GM18873 (cell line): ENCODE data around the gene CEACAM7.

Source experiments
- ATAC-seq: cut with Tn5 transposase; IDR thresholded peaks from one replicate; pipeline ENCODE4 v1.9.1; 2021; ENCODE audit warnings: mild to moderate bottlenecking, moderate library complexity, moderate number of reproducible peaks; ENCODE audit not compliant: unreplicated experiment, low FRiP score

CEACAM7 gene

DNA sequence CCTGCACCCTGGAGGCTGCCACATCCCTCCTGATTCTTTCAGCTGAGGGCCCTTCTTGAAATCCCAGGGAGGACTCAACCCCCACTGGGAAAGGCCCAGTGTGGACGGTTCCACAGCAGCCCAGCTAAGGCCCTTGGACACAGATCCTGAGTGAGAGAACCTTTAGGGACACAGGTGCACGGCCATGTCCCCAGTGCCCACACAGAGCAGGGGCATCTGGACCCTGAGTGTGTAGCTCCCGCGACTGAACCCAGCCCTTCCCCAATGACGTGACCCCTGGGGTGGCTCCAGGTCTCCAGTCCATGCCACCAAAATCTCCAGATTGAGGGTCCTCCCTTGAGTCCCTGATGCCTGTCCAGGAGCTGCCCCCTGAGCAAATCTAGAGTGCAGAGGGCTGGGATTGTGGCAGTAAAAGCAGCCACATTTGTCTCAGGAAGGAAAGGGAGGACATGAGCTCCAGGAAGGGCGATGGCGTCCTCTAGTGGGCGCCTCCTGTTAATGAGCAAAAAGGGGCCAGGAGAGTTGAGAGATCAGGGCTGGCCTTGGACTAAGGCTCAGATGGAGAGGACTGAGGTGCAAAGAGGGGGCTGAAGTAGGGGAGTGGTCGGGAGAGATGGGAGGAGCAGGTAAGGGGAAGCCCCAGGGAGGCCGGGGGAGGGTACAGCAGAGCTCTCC lies 13.5 kb upstream of the CEACAM7 start:
- no peak for ATAC-seq

DNA sequence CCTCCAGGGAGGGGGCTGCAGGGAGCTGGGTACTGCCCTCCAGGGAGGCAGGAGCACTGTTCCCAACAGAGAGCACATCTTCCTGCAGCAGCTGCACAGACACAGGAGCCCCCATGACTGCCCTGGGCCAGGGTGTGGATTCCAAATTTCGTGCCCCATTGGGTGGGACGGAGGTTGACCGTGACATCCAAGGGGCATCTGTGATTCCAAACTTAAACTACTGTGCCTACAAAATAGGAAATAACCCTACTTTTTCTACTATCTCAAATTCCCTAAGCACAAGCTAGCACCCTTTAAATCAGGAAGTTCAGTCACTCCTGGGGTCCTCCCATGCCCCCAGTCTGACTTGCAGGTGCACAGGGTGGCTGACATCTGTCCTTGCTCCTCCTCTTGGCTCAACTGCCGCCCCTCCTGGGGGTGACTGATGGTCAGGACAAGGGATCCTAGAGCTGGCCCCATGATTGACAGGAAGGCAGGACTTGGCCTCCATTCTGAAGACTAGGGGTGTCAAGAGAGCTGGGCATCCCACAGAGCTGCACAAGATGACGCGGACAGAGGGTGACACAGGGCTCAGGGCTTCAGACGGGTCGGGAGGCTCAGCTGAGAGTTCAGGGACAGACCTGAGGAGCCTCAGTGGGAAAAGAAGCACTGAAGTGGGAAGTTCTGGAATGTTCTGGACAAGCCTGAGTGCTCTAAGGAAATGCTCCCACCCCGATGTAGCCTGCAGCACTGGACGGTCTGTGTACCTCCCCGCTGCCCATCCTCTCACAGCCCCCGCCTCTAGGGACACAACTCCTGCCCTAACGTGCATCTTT lies 12.5 kb upstream of the CEACAM7 start:
- no peak for ATAC-seq

GRCh38 chr19:41699968-41700323 lies 11.9 kb upstream of the CEACAM7 start:
- no peak for ATAC-seq

DNA sequence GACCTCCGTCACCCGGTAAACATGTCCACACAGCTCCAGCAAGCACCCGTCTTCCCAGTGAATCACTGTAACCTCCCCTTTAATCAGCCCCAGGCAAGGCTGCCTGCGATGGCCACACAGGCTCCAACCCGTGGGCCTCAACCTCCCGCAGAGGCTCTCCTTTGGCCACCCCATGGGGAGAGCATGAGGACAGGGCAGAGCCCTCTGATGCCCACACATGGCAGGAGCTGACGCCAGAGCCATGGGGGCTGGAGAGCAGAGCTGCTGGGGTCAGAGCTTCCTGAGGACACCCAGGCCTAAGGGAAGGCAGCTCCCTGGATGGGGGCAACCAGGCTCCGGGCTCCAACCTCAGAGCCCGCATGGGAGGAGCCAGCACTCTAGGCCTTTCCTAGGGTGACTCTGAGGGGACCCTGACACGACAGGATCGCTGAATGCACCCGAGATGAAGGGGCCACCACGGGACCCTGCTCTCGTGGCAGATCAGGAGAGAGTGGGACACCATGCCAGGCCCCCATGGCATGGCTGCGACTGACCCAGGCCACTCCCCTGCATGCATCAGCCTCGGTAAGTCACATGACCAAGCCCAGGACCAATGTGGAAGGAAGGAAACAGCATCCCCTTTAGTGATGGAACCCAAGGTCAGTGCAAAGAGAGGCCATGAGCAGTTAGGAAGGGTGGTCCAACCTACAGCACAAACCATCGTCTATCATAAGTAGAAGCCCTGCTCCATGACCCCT lies 11.3 kb upstream of the CEACAM7 start:
- ATAC-seq, result no peak

DNA sequence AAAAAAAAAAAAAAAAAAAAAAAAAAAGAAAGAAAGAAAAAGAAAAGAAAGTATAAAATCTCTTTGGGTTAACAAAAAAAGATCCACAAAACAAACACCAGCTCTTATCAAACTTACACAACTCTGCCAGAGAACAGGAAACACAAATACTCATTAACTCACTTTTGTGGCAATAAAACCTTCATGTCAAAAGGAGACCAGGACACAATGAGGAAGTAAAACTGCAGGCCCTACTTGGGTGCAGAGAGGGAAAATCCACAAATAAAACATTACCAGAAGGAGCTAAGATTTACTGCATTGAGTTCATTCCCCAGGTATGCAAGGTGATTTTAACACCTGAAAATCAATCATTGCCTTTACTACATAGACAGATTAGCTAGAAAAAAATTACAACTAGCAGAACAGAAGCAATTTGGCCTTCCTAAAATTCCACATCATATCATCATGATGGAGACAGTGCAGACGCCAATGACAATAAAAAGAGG lies 10.7 kb upstream of the CEACAM7 start:
- ATAC-seq, result no peak

GRCh38 chr19:41697198-41697855 lies 9.3 kb upstream of the CEACAM7 start:
- ATAC-seq, result no peak

DNA sequence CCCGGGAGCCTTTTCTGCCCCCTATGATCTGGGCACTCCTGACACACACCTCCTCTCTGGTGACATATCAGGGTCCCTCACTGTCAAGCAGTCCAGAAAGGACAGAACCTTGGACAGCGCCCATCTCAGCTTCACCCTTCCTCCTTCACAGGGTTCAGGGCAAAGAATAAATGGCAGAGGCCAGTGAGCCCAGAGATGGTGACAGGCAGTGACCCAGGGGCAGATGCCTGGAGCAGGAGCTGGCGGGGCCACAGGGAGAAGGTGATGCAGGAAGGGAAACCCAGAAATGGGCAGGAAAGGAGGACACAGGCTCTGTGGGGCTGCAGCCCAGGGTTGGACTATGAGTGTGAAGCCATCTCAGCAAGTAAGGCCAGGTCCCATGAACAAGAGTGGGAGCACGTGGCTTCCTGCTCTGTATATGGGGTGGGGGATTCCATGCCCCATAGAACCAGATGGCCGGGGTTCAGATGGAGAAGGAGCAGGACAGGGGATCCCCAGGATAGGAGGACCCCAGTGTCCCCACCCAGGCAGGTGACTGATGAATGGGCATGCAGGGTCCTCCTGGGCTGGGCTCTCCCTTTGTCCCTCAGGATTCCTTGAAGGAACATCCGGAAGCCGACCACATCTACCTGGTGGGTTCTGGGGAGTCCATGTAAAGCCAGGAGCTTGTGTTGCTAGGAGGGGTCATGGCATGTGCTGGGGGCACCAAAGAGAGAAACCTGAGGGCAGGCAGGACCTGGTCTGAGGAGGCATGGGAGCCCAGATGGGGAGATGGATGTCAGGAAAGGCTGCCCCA lies 8.5 kb upstream of the CEACAM7 start:
- ATAC-seq, result no peak

DNA sequence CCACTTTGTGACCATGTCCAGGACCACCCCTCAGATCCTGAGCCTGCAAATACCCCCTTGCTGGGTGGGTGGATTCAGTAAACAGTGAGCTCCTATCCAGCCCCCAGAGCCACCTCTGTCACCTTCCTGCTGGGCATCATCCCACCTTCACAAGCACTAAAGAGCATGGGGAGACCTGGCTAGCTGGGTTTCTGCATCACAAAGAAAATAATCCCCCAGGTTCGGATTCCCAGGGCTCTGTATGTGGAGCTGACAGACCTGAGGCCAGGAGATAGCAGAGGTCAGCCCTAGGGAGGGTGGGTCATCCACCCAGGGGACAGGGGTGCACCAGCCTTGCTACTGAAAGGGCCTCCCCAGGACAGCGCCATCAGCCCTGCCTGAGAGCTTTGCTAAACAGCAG lies 7.7 kb upstream of the CEACAM7 start:
- ATAC-seq, result no peak

- no peak for ATAC-seq
Observed at GRCh38 chr19:41694831-41695635, 7.0 kb upstream of the CEACAM7 start.

DNA sequence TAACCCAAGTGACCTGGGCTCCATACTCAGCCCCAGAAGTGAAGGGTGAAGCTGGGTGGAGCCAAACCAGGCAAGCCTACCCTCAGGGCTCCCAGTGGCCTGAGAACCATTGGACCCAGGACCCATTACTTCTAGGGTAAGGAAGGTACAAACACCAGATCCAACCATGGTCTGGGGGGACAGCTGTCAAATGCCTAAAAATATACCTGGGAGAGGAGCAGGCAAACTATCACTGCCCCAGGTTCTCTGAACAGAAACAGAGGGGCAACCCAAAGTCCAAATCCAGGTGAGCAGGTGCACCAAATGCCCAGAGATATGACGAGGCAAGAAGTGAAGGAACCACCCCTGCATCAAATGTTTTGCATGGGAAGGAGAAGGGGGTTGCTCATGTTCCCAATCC lies 6.1 kb upstream of the CEACAM7 start:
- no peak for ATAC-seq

GRCh38 chr19:41691268-41691970 lies 3.3 kb upstream of the CEACAM7 start:
- ATAC-seq, result no peak

GRCh38 chr19:41690801-41691065 lies 2.7 kb upstream of the CEACAM7 start:
- no peak for ATAC-seq

DNA sequence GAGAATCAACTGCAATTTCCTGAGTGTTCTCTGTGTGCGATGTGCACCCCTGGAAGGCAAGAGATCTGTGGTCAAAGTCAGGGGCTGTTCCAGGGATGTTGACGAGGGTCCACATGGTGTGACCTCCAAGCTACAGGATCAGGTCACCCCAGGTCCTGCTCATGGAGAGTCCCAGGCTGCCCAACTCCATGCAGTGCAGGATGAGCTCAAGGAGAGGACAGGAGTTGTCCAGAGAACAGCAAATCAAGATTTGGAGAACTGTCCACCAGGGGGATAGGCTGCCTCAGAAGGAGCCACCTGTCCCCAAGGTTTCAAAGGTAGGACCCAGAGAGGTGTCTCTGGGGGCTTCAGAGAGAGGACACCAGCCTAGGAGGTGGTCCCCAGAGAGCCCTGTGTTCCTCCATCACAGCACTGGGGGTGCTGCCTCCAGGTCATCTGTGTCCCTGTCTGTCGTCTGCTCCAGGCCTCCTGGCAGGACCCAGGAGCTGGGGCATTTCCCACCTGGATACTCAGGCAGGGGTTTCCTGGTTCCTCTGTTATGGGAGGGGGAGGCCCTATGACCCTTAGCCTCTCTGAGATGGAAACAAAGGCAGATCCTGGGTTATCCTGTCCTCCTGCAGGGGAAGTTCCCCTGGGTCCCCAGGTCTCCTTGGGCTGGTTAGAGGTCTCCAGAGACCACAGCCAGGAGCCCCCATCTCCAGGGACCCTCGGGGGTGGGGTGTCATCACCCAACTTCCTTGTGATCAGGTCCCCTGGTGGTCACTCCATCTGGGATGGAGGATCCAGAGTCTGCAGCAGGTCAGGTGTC lies 2.1 kb upstream of the CEACAM7 start:
- ATAC-seq, result no peak

- no peak for ATAC-seq
Observed at GRCh38 chr19:41688687-41689086, 617 bp upstream of the CEACAM7 start.

GRCh38 chr19:41687419-41687818 lies 651 bp downstream of the CEACAM7 start:
- ATAC-seq, result no peak

GRCh38 chr19:41682437-41682836 lies 5.6 kb downstream of the CEACAM7 start:
- no peak for ATAC-seq

- ATAC-seq, result no peak
Observed at GRCh38 chr19:41671486-41671885, 16.6 kb downstream of the CEACAM7 start.

DNA sequence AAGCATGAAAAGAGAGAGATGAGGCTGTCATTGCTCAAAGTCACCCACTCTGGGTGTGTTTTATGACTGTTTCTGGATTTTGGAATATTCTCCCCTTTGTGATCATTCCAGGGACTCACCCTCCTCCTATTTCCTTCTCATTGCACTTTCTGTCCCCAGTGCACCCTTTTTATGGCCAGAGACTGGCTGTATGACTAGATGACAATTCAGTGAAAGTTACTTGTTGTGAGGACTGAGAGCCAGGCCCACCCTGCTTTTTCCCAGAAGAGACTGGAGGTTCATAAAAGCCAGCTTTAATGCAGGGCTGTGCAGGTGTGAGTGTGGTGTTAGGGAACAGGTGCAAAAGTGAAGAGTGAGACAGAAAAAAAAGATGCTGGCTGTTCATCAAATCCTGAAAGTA lies 17.3 kb downstream of the CEACAM7 start:
- no peak for ATAC-seq
